PFSK-1 (cell line): ENCODE data around the gene SLAMF9.

Experiments
- FOXP2 ChIP-seq: optimal IDR thresholded peaks from 2 replicates; pipeline ENCODE3; 2011; ENCODE audit warnings: borderline replicate concordance, control low read depth, inconsistent platforms; ENCODE audit not compliant: insufficient read depth; ENCODE audit errors: extremely low read length, extremely low read depth
- POLR2AphosphoS5 ChIP-seq: IDR thresholded peaks from 2 replicates; pipeline ENCODE4 v1.6.1; 2012; ENCODE audit warnings: low read depth, mild to moderate bottlenecking, control low read depth, low read length, moderate library complexity
- REST ChIP-seq, 2 experiments: IDR thresholded peaks; 2 replicates each; pipeline versions ENCODE4 v1.6.1 to v1.8.0; 2011 to 2012; ENCODE audit warnings: low read depth in 2 of 2, low read length in 2 of 2, control low read depth in 1 of 2, inconsistent platforms in 1 of 2, mild to moderate bottlenecking in 1 of 2, moderate library complexity in 1 of 2; ENCODE audit not compliant: insufficient read depth in 1 of 2
- SIN3A ChIP-seq: IDR thresholded peaks from 2 replicates; pipeline ENCODE4 v1.6.1; 2012; ENCODE audit warnings: mild to moderate bottlenecking, low read length, moderate library complexity, borderline replicate concordance; ENCODE audit not compliant: insufficient read depth
- TAF1 ChIP-seq: IDR thresholded peaks from 2 replicates; pipeline ENCODE4 v1.6.1; 2012; ENCODE audit warnings: low read length, control low read depth, borderline replicate concordance; ENCODE audit not compliant: insufficient read depth

Gene SLAMF9

GRCh38 chr1:159964144-159964543 is 10.1 kb upstream of the SLAMF9 start:
- TF ChIP-seq SIN3A, result no peak
- no peak for TF ChIP-seq REST (IDR thresholded peaks at IDR 0.05; ENCODE audit: insufficient read depth in 1 of 2, low read depth in 2 of 2, low read length in 2 of 2)
- no peak for TF ChIP-seq POLR2AphosphoS5
- TF ChIP-seq FOXP2, result no peak
- TF ChIP-seq TAF1, result no peak

GRCh38 chr1:159962176-159962575 is 8.1 kb upstream of the SLAMF9 start:
- TF ChIP-seq REST (IDR thresholded peaks at IDR 0.05; ENCODE audit: insufficient read depth in 1 of 2, low read depth in 2 of 2, low read length in 2 of 2), result no peak
- no peak for TF ChIP-seq POLR2AphosphoS5
- no peak for TF ChIP-seq TAF1
- no peak for TF ChIP-seq FOXP2
- no peak for TF ChIP-seq SIN3A

- TF ChIP-seq TAF1, result no peak
- no peak for TF ChIP-seq POLR2AphosphoS5
- no peak for TF ChIP-seq SIN3A
- no peak for TF ChIP-seq REST (IDR thresholded peaks at IDR 0.05; ENCODE audit: insufficient read depth in 1 of 2, low read depth in 2 of 2, low read length in 2 of 2)
- TF ChIP-seq FOXP2, result no peak
Measured at GRCh38 chr1:159961636-159962035, 7.6 kb upstream of the SLAMF9 start.

- TF ChIP-seq SIN3A, result no peak
- TF ChIP-seq REST (IDR thresholded peaks at IDR 0.05; ENCODE audit: insufficient read depth in 1 of 2, low read depth in 2 of 2, low read length in 2 of 2), result no peak
- no peak for TF ChIP-seq FOXP2
- no peak for TF ChIP-seq POLR2AphosphoS5
- TF ChIP-seq TAF1, result no peak
Measured at GRCh38 chr1:159960721-159961381, 6.8 kb upstream of the SLAMF9 start.

GRCh38 chr1:159959451-159959850 is 5.4 kb upstream of the SLAMF9 start:
- TF ChIP-seq POLR2AphosphoS5 (no peak), REST (IDR thresholded peaks at IDR 0.05; ENCODE audit: insufficient read depth in 1 of 2, low read depth in 2 of 2, low read length in 2 of 2) (no peak), FOXP2 (no peak)
